Measurements from ENCODE around the gene ANKRD18A.
"Not testable (repeated sequence)": the region's sequence is repeated elsewhere in the genome, so short reads cannot be mapped to it uniquely, and the experiment has no call there.

Gene ANKRD18A

GRCh38 chr9:38583765-38584164 lies 36.6 kb downstream of the ANKRD18A start:
- in situ Hi-C loops (cut with MboI; ENCODE audit: low sequenced_read_pairs, unreplicated experiment); DNase-seq (ENCODE audit: low spot score): not testable (repeated sequence)

- in situ Hi-C loops (cut with MboI; ENCODE audit: low sequenced_read_pairs, unreplicated experiment); DNase-seq (ENCODE audit: low spot score): not testable (repeated sequence)
These were observed 40.3 kb downstream of the ANKRD18A start for GRCh38 chr9:38580112-38580511.

GRCh38 chr9:38576181-38576580 lies 44.2 kb downstream of the ANKRD18A start:
- DNase-seq (ENCODE audit: low spot score); in situ Hi-C loops (cut with MboI; ENCODE audit: low sequenced_read_pairs, unreplicated experiment): not testable (repeated sequence)

- DNase-seq (ENCODE audit: low spot score); in situ Hi-C loops (cut with MboI; ENCODE audit: low sequenced_read_pairs, unreplicated experiment): not testable (repeated sequence)
These were observed 54.3 kb downstream of the ANKRD18A start for GRCh38 chr9:38566048-38566447.

GRCh38 chr9:38565178-38565577 lies 55.2 kb downstream of the ANKRD18A start:
- DNase-seq (ENCODE audit: low spot score); in situ Hi-C loops (cut with MboI; ENCODE audit: low sequenced_read_pairs, unreplicated experiment): not testable (repeated sequence)

GRCh38 chr9:38563911-38564310 lies 56.5 kb downstream of the ANKRD18A start:
- in situ Hi-C loops (cut with MboI; ENCODE audit: low sequenced_read_pairs, unreplicated experiment); DNase-seq (ENCODE audit: low spot score): not testable (repeated sequence)

GRCh38 chr9:38561134-38561533 lies 59.3 kb downstream of the ANKRD18A start:
- DNase-seq (ENCODE audit: low spot score); in situ Hi-C loops (cut with MboI; ENCODE audit: low sequenced_read_pairs, unreplicated experiment): not testable (repeated sequence)

GRCh38 chr9:38559172-38559571 lies 61.2 kb downstream of the ANKRD18A start:
- in situ Hi-C loops (cut with MboI; ENCODE audit: low sequenced_read_pairs, unreplicated experiment); DNase-seq (ENCODE audit: low spot score): not testable (repeated sequence)

- in situ Hi-C loops (cut with MboI; ENCODE audit: low sequenced_read_pairs, unreplicated experiment); DNase-seq (ENCODE audit: low spot score): not testable (repeated sequence)
These were observed 62.6 kb downstream of the ANKRD18A start for GRCh38 chr9:38557746-38558145.

GRCh38 chr9:38554966-38555365 lies 65.4 kb downstream of the ANKRD18A start:
- DNase-seq (ENCODE audit: low spot score); in situ Hi-C loops (cut with MboI; ENCODE audit: low sequenced_read_pairs, unreplicated experiment): not testable (repeated sequence)

GRCh38 chr9:38553019-38553418 lies 67.4 kb downstream of the ANKRD18A start:
- in situ Hi-C loops (cut with MboI; ENCODE audit: low sequenced_read_pairs, unreplicated experiment); DNase-seq (ENCODE audit: low spot score): not testable (repeated sequence)

GRCh38 chr9:38546497-38547163 lies 73.8 kb downstream of the ANKRD18A start:
- in situ Hi-C loops (cut with MboI; ENCODE audit: low sequenced_read_pairs, unreplicated experiment); DNase-seq (ENCODE audit: low spot score): not testable (repeated sequence)

GRCh38 chr9:38540535-38540934 lies 79.9 kb downstream of the ANKRD18A start:
- in situ Hi-C loops (cut with MboI; ENCODE audit: low sequenced_read_pairs, unreplicated experiment); DNase-seq (ENCODE audit: low spot score): not testable (repeated sequence)

- no peak for DNase-seq (ENCODE audit: low spot score)
- no peak for TF ChIP-seq CTCF (IDR thresholded peaks at IDR 0.05; ENCODE audit: borderline replicate concordance, control extremely low read depth, extremely low read depth, insufficient read depth, missing control alignments)
- in situ Hi-C loops (cut with MboI; ENCODE audit: low sequenced_read_pairs, unreplicated experiment), result no loop called here
These were observed 91.1 kb downstream of the ANKRD18A start for GRCh38 chr9:38529317-38529716.
